Measurements from ENCODE around the gene SIRT5.

Gene SIRT5

GRCh38 chr6:13613029-13613594 is 38.7 kb downstream of the SIRT5 start:
- no peak for DNase-seq (ENCODE audit: low read depth)
- TF ChIP-seq CTCF (IDR thresholded peaks at IDR 0.05; ENCODE audit: low read length, missing control alignments) = no peak
- no peak overlapping the region for H3K4me3 ChIP-seq (replicated peaks; ENCODE audit: low read depth, low read length)

GRCh38 chr6:13614126-13614925 is 39.9 kb downstream of the SIRT5 start:
- DNase-seq (ENCODE audit: low read depth) = peak; percentile 55
- peak overlapping the region; percentile 99 for H3K4me3 ChIP-seq (replicated peaks; ENCODE audit: low read depth, low read length)
- TF ChIP-seq CTCF (IDR thresholded peaks at IDR 0.05; ENCODE audit: low read length, missing control alignments) = no peak

GRCh38 chr6:13614926-13615791 is 40.8 kb downstream of the SIRT5 start, which contains the start of gene NOL7:
Gene NOL7 (plus strand): TSS chr6:13615335. CDS start chr6:13615359, 24 bp downstream.
- TF ChIP-seq CTCF (IDR thresholded peaks at IDR 0.05; ENCODE audit: low read length, missing control alignments) = peak; percentile 86
- H3K4me3 ChIP-seq (replicated peaks; ENCODE audit: low read depth, low read length) = peak within 1 kb of the TSS; percentile 99
- peak; percentile 99 for DNase-seq (ENCODE audit: low read depth)

- DNase-seq (ENCODE audit: low read depth) = peak; percentile 37
- H3K4me3 ChIP-seq (replicated peaks; ENCODE audit: low read depth, low read length) = peak overlapping the region; percentile 99
- no peak for TF ChIP-seq CTCF (IDR thresholded peaks at IDR 0.05; ENCODE audit: low read length, missing control alignments)
These were observed 41.4 kb downstream of the SIRT5 start for GRCh38 chr6:13615792-13616120.

GRCh38 chr6:13617066-13617465 is 42.7 kb downstream of the SIRT5 start:
- TF ChIP-seq CTCF (IDR thresholded peaks at IDR 0.05; ENCODE audit: low read length, missing control alignments) = no peak
- no peak overlapping the region for H3K4me3 ChIP-seq (replicated peaks; ENCODE audit: low read depth, low read length)
- no peak for DNase-seq (ENCODE audit: low read depth)

GRCh38 chr6:13624871-13625288 is 50.5 kb downstream of the SIRT5 start:
- peak; percentile 66 for TF ChIP-seq CTCF (IDR thresholded peaks at IDR 0.05; ENCODE audit: low read length, missing control alignments)
- DNase-seq (ENCODE audit: low read depth) = peak; percentile 65
- no peak overlapping the region for H3K4me3 ChIP-seq (replicated peaks; ENCODE audit: low read depth, low read length)
